Measurements from ENCODE around the gene LGALS7B. TPM values are rescaled to one million over a fixed set of nuclear protein-coding genes. Genes with fewer than 3 reads are reported as not detected.
"Not testable (repeated sequence)": the region's sequence is repeated elsewhere in the genome, so short reads cannot be mapped to it uniquely, and the experiment has no call there.

Gene LGALS7B
- total RNA-seq, 2 experiments from 2014 or later: not detected

DNA sequence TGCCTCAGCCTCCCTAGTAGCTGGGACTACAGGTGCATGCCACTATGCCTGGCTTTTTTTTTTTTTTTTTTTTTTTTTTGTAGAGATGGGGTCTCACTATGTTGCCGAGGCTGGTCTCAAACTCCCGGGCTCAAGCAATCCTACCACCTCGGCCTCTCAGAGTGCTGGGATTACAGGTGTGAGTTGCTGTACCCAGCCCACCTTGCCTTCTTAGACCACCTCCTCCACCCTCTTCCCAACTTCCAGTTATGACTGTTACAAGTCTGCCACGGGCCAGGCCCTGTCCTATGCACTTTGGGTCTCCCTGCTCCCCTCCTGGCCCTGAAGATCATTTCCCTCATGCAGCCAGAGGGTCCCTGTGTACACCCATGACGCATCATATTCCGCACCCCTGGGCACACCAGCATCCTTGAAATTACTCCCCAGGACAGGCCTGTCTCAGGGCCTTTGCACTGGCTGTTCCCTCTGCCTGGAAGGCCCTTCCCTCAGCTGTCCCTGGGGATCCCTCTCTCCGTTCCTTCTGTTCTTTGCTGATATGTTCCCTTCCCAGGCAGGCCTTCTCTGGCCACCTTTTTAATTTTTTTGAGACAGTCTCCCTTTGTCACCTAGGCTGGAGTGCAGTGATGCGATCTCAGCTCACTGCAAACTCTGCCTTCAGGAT is 20.7 kb downstream of the LGALS7B start:
- no peak for DNase-seq
- H3K4me3 Mint-ChIP-seq: no peak overlapping the region
- ATAC-seq: no peak
- H3K9me3 Mint-ChIP-seq (ENCODE audit: low read depth): no peaks in the 10 kb centered on the region
- H3K27me3 Mint-ChIP-seq: no peaks in the 10 kb centered on the region
- H3K4me1 Mint-ChIP-seq: peaks cover 6% of the 10 kb centered on the region
- no peak overlapping the region for H3K27ac Mint-ChIP-seq
- no peaks in the 10 kb centered on the region for H3K36me3 Mint-ChIP-seq
- CTCF ChIA-PET: no interaction called here

- CTCF ChIA-PET: interaction anchor here (0.5 to 1.4 kb wide), 2 partner anchors 13 to 254 kb away, joined by 3 read pairs; no protein-coding TSS in a partner anchor
- Mint-ChIP-seq H3K27ac (no peak overlapping the region), H3K4me3 (no peak overlapping the region), H3K9me3 (ENCODE audit: low read depth) (no peaks in the 10 kb centered on the region), H3K36me3 (peaks cover 5% of the 10 kb centered on the region), H3K27me3 (no peaks in the 10 kb centered on the region), H3K4me1 (no peaks in the 10 kb centered on the region)
- ATAC-seq: no peak
- no peak for DNase-seq
These were observed 23.2 kb downstream of the LGALS7B start for GRCh38 chr19:38812009-38812840.

- Mint-ChIP-seq H3K36me3 (peaks cover 9% of the 10 kb centered on the region), H3K4me3 (no peak within 1 kb of the TSS), H3K27ac (no peak within 1 kb of the TSS), H3K4me1 (no peaks in the 10 kb centered on the region), H3K9me3 (ENCODE audit: low read depth) (no peaks in the 10 kb centered on the region), H3K27me3 (no peaks in the 10 kb centered on the region)
- DNase-seq: no peak
- ATAC-seq: no peak
- CTCF ChIA-PET: interaction anchor here (1.4 kb wide), 1 partner anchor 13 kb away, joined by 3 read pairs; no protein-coding TSS in a partner anchor
These were observed 23.9 kb downstream of the LGALS7B start, which contains the start of gene LGALS4 for GRCh38 chr19:38812841-38813320. TSS of gene LGALS4 (minus strand) at chr19:38812945. CDS start at chr19:38812886, 59 bp downstream.

GRCh38 chr19:38813323-38813722 is 24.3 kb downstream of the LGALS7B start:
- ATAC-seq (no peak), DNase-seq (no peak)
- H3K36me3 Mint-ChIP-seq: peaks cover 9% of the 10 kb centered on the region
- no peak overlapping the region for H3K27ac Mint-ChIP-seq
- CTCF ChIA-PET: interaction anchor here (0.6 to 1.4 kb wide), 3 partner anchors 10 to 31 kb away, joined by 3 read pairs; no protein-coding TSS in a partner anchor
- no peaks in the 10 kb centered on the region for H3K4me1 Mint-ChIP-seq
- H3K9me3 Mint-ChIP-seq (ENCODE audit: low read depth): no peaks in the 10 kb centered on the region
- no peaks in the 10 kb centered on the region for H3K27me3 Mint-ChIP-seq
- no peak overlapping the region for H3K4me3 Mint-ChIP-seq

DNA sequence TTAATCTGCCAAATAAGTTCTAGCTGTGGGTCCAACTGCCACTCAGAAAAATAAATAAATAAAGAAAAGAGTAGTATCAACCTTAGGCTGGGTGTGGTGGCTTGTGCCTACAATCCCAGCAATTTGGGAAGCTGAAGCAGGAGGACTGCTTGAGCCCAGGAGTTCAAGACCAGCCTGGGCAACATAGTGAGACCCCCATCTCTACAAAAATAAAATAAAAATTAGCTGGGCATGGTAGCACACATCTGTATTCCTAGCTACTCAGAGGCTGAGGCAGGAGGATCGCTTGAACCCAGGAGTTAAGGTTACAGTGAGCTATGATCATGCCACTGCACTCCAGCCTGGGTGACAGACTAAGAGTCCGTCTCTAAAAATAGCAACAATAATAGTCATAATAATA is 24.9 kb downstream of the LGALS7B start:
- H3K36me3 Mint-ChIP-seq: peaks cover 10% of the 10 kb centered on the region
- not testable (repeated sequence) for ATAC-seq; H3K27ac Mint-ChIP-seq; H3K4me3 Mint-ChIP-seq; DNase-seq; H3K4me1 Mint-ChIP-seq; H3K27me3 Mint-ChIP-seq; H3K9me3 Mint-ChIP-seq (ENCODE audit: low read depth)
- CTCF ChIA-PET: interaction anchor here (0.6 to 1.4 kb wide), 3 partner anchors 11 to 32 kb away, joined by 3 read pairs; no protein-coding TSS in a partner anchor

DNA sequence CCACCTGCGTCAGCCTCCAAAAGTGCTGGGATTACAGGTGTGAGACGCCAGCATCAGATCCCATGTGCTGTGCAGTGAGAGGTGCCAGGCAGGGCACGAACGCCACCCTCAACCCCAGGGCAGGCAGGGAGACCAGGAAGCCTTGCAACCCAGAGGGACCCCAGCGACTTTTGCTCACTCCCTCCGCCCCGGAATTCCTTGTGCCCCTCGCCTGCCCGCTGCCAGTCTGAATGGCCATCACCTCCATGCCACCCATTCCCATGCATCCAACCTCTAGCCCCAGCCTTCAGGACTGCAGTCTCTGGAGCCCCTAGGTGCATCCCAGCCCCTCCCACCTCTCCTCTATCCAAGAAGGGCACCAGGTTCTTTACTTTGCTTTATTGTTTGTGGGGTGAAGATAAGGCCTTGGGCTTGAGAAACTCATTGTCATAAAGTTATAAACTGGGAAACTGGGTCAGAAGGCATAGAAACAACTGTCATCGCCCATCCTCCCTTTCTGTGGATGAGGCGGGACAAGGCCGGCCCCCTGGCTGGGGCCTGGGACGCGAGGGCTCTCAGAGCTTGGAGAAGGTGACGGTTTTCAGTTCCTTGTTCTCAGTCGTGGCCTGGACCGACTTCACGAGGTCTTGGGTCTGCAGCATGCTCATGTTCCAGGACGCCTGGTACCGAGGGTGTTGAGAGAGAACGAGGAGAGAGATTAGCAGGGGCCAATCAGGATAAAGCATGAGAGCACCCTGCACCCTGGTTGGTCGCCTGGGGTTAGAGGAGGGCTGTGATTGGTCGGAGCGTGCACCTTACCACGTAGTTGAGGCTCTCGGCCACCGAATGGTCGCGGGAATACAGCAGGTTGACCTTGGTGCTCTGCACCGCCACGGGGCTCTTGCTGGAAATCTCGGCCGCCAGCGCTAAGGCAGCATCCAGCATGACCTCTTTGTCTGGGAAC is 26.3 kb downstream of the LGALS7B start:
- no peak overlapping the region for H3K4me3 Mint-ChIP-seq
- CTCF ChIA-PET: no interaction called here
- no peak overlapping the region for H3K27ac Mint-ChIP-seq
- H3K4me1 Mint-ChIP-seq: peaks cover 1% of the 10 kb centered on the region
- H3K9me3 Mint-ChIP-seq (ENCODE audit: low read depth): no peaks in the 10 kb centered on the region
- DNase-seq (no peak), ATAC-seq (no peak)
- peaks cover 10% of the 10 kb centered on the region for H3K36me3 Mint-ChIP-seq
- H3K27me3 Mint-ChIP-seq: no peaks in the 10 kb centered on the region

- Mint-ChIP-seq H3K27me3 (no peaks in the 10 kb centered on the region), H3K4me1 (peaks cover 2% of the 10 kb centered on the region), H3K27ac (no peak overlapping the region), H3K9me3 (ENCODE audit: low read depth) (no peaks in the 10 kb centered on the region), H3K36me3 (peaks cover 12% of the 10 kb centered on the region), H3K4me3 (no peak overlapping the region)
- no peak for ATAC-seq
- CTCF ChIA-PET: no interaction called here
- DNase-seq: no peak
These were observed 27.2 kb downstream of the LGALS7B start for GRCh38 chr19:38816131-38816750.

- Mint-ChIP-seq H3K36me3 (peaks cover 15% of the 10 kb centered on the region), H3K4me1 (peaks cover 2% of the 10 kb centered on the region), H3K9me3 (ENCODE audit: low read depth) (no peaks in the 10 kb centered on the region), H3K27me3 (no peaks in the 10 kb centered on the region), H3K27ac (no peak overlapping the region), H3K4me3 (no peak overlapping the region)
- no peak for DNase-seq
- ATAC-seq: no peak
- CTCF ChIA-PET: no interaction called here
These were observed 28.1 kb downstream of the LGALS7B start for GRCh38 chr19:38817081-38817480.

DNA sequence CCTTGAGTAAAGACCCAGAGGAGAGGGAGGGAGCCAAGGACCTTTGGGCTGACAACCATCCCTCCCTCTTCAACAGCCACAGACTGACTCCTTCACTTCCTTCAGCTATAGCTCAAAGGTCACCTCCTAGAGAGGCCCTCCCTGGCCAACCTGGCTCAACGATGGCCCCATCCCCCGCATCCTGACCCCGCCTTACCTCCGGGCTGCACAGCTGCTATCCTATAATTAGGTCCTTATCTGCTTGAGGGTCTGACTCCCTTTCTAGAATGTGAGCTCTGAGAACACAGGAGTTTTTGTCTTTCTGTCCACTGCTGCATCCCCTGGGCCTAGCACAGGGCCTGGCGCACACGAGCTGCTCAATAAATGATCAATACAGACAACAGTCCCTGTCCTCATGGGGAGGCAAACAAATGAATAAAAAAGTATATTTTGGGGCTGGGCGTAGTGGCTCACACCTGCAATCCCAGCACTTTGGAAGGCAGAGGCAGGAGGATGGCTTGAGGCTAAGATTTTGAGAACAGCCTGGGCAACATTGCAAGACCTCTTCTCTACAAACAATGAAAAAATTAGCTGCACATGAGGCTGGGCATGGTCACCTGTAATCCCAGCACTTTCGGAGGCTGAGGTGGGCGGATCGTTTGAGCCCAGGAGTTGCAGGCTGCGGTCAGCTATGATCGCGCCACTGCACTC is 30.4 kb downstream of the LGALS7B start:
- H3K27ac Mint-ChIP-seq: no peak overlapping the region
- no peak overlapping the region for H3K4me3 Mint-ChIP-seq
- H3K36me3 Mint-ChIP-seq: peaks cover 31% of the 10 kb centered on the region
- CTCF ChIA-PET: no interaction called here
- DNase-seq (no peak), ATAC-seq (no peak)
- no peaks in the 10 kb centered on the region for H3K27me3 Mint-ChIP-seq
- H3K9me3 Mint-ChIP-seq (ENCODE audit: low read depth): no peaks in the 10 kb centered on the region
- H3K4me1 Mint-ChIP-seq: peaks cover 2% of the 10 kb centered on the region

DNA sequence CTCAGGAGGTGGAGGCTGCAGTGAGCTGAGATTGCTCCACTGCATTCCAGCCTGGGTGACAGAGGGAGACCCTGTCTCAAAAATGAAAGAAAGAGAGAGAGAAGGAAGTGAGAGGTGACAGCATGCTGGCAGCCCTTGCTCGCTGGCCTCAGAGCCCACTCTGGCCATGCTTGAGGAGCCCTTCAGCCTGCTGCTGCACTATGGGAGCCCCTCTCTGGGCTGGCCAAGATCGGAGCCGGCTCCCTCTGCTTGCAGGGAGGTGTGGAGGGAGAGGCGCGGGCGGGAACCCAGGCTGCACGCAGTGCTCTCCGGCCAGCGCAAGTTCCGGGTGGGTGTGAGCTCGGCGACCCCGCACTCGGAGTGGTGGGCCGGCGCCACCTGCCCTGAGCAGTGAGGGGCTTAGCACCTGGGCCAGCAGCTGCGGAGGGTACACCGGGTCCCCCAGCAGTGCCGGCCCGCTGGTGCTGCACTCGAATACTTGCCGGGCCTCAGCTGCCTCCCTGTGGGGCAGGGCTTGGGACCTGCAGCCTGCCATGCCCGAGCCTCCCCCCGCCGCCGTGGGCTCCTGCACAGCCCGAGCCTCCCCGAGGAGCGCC is 32.3 kb downstream of the LGALS7B start:
- H3K4me1 Mint-ChIP-seq; H3K9me3 Mint-ChIP-seq (ENCODE audit: low read depth); DNase-seq; H3K27ac Mint-ChIP-seq; CTCF ChIA-PET; ATAC-seq; H3K4me3 Mint-ChIP-seq; H3K27me3 Mint-ChIP-seq: not testable (repeated sequence)
- peaks cover 37% of the 10 kb centered on the region for H3K36me3 Mint-ChIP-seq

GRCh38 chr19:38825936-38826335 is 36.9 kb downstream of the LGALS7B start:
- H3K4me3 Mint-ChIP-seq; H3K27ac Mint-ChIP-seq; ATAC-seq; DNase-seq; H3K27me3 Mint-ChIP-seq; H3K4me1 Mint-ChIP-seq; H3K9me3 Mint-ChIP-seq (ENCODE audit: low read depth): not testable (repeated sequence)
- CTCF ChIA-PET: interaction anchor here (1.1 kb wide), 1 partner anchor 13 kb away, joined by 3 read pairs; the partner anchor contains the start of gene LGALS4
- H3K36me3 Mint-ChIP-seq: peaks cover 46% of the 10 kb centered on the region
